Endometrium (tissue), 2 donors: ENCODE data around the gene UGT1A6.

ENCODE experiments used
- FAIRE-seq: peaks from 2 replicates; lab custom pipeline; 2012; peaks lifted over from hg19 to GRCh38; lab: Jason Lieb, UNC
- donor health status: control.
- donor health status: control.

UGT1A6 gene

DNA sequence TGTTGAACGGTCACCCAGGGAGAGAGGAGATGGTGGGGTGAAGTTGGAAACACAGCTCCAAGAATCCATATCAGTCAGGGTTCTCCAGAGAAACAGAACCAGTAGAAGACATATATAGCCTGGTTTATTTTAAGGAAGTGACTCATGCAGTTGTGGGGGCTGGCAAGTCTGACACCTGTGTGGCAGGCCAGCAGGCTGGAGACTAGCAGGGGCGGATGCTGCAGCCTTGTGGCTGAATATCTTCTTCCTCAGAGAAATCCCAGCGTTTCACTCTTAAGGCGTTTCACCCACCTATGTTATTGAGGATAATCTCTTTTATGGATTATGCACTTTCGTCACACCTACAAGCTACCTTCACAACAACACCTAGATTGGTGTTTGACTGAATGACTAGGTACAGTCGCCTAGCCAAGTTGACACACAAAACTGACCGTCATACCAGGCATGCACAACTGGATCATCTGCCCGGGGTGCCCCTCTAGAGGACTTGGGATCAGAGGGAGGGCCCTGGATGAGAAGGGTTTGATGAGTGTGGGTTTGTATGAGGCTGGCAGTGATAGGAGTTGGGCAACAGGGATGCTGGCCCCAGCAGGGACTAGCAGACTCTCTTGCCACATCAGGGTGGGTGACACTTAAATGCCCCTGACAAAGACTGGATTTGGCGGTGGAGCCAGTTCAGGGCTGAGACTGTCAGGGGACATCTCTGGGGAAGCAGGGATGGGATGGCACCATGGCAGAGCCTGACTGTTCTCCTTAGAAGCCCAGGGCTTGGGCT is 108.9 kb downstream of the UGT1A6 start:
- no peak for FAIRE-seq

- FAIRE-seq: no peak
These were observed 109.6 kb downstream of the UGT1A6 start for GRCh38 chr2:233802132-233802815.

- no peak for FAIRE-seq
These were observed 110.7 kb downstream of the UGT1A6 start for GRCh38 chr2:233803292-233803911.

DNA sequence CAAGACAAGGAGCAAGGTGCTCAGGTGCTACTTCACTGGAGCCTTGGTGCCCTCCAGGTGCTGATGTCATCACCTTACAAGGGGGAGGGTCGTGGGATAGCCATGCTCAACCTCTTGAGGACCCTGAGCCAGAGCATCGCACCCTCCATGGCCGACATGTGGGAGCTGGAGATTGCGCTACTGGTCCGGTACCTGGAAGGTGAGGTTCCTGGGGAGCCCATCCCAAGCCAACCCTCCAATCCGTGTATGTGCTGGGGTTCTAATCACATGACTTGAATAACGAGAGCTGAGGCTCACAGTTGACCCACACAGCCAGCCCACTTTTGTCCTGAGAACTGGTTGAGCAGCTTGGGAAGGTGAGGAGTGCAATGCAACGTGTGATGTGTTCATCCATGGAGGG is 111.3 kb downstream of the UGT1A6 start:
- FAIRE-seq: no peak

GRCh38 chr2:233807215-233807865 is 114.7 kb downstream of the UGT1A6 start:
- FAIRE-seq: no peak

GRCh38 chr2:233807966-233808935 is 115.6 kb downstream of the UGT1A6 start:
- no peak for FAIRE-seq

DNA sequence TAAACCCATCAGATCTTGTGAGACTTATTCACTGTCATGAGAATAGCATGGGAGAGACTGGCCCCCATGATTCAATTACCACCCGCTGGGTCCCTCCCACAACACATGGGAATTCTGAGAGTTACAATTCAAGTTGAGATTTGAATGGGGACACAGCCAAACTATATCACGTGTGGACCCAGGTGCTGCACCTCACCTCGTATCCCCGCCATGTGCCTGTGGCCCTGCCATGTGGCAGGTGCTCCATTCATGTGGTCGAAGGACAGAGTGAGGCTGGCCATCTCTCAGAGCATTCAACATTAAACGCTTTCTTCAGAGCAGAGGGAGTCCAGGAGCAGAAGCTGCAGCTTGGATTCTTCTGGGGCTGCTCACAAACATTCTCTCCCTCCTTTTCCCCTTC is 117.7 kb downstream of the UGT1A6 start:
- no peak for FAIRE-seq

GRCh38 chr2:233811087-233811486 is 118.4 kb downstream of the UGT1A6 start:
- no peak for FAIRE-seq

DNA sequence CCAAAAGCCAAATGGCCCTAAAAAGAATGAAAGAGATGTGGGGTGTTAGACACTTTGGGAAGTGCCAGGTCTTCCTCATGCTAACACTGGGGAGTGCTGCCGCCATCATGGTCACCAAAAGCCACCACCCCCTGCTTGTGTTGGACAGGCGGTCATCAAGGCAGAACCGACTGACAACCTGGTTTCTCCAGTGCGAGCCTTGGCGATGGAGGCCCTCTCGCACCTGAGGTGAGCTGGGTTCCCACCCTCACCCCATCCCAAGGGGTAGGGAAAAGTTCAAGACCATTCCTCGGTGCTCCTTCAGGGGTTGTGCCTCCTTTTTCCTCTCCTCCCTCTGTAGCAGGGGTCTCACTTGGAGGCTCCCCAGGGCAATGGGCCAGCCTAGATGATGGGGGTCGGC is 119.0 kb downstream of the UGT1A6 start:
- FAIRE-seq: no peak

GRCh38 chr2:233813236-233814055 is 120.8 kb downstream of the UGT1A6 start:
- FAIRE-seq: no peak

- no peak for FAIRE-seq
These were observed 121.6 kb downstream of the UGT1A6 start for GRCh38 chr2:233814056-233814835.

GRCh38 chr2:233815861-233816260 is 123.2 kb downstream of the UGT1A6 start:
- no peak for FAIRE-seq

DNA sequence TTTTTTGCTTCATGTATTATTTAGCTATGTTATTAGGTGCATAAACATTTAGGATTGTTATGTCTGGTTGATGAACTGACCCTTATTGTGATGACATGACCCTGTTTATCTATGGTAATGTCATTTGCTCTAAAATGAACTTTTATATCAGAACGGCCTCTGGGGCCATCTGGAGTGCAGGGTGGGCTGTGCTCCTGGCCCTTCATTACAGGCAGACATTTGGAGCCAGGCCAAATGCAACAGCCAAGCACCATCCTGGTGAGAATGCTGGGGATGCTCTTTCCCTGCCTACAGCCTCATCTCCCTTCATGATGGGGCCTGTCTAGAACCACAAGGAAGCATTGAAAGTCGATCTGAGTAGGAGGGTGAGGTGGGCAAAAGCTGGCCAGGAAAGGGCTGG is 123.6 kb downstream of the UGT1A6 start:
- FAIRE-seq: no peak

DNA sequence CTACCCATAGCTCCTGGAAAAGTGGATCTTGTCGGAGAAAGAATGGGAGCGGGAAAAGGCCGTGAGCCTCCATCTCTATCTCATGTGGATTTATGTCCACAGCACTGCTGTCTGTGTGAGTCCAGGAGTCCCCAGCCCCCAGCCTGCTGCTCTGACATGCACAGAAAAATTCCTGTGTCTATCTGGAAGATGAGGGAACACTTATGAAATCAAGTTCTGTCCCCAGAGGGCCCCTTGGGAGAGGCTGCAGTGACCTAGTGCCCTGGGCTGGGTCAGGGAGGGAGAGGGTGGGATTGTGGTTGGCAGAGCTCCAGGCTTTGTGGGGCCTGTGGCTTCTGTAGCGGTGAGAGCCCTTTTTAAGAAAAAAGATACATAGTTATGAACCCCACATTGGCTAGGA is 124.1 kb downstream of the UGT1A6 start:
- FAIRE-seq: no peak

DNA sequence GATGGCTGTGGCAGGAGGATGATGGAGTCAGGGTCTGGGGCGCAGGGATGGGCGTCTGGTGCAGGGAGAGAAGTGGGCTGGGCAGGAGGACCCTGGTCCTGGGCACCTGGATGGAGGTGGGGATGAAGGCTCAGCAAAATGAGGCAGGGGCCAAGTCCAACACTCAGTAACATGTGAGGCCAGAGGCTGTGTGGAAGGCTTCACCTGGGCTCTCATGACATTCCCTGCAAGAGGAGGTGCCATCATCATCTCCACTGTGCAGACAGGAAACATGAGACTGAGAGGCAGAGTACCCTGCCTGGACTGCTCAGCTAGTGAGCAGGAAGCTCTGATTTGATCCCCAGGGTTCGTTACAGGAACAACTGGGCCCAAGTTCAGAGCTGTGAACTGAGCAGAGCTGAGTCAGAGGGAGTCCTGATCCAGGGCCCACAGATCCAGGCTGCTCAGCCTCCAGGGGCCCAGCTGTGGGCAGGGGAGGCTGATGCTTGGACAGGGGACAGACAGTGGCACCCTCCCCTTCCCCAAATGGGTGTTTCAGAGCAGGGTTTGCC is 124.7 kb downstream of the UGT1A6 start:
- FAIRE-seq: no peak

DNA sequence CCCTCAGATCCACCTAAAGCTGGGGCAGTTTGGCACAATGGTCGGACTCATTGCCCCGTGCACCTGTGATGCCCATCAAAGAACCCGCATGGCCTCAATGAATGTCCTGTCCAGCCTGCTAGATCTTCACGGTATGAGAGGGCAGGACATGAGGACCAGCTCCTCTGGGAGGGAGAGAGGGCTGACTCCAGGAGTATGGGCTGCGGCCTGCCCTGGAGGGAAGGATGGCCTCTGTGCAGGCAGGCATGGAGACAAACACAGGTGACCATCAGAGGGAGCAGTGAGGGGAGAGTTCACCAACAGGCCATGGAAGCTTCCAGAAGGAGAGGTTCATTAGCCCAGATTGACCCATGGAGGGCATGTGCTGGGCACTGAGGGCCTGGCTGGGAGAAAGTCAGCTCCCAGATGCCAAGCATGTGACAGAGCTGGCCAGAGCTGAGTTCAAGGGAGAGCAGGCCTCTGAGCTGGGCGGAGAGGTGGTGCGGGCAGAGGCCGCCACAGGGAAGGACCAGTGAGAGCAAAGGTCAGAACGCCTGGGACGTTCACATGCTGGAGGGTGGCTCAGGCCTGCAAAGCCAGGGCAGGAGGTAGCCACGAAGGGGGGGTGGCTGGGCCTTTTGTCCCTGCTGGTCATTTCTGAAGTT is 125.4 kb downstream of the UGT1A6 start:
- no peak for FAIRE-seq

DNA sequence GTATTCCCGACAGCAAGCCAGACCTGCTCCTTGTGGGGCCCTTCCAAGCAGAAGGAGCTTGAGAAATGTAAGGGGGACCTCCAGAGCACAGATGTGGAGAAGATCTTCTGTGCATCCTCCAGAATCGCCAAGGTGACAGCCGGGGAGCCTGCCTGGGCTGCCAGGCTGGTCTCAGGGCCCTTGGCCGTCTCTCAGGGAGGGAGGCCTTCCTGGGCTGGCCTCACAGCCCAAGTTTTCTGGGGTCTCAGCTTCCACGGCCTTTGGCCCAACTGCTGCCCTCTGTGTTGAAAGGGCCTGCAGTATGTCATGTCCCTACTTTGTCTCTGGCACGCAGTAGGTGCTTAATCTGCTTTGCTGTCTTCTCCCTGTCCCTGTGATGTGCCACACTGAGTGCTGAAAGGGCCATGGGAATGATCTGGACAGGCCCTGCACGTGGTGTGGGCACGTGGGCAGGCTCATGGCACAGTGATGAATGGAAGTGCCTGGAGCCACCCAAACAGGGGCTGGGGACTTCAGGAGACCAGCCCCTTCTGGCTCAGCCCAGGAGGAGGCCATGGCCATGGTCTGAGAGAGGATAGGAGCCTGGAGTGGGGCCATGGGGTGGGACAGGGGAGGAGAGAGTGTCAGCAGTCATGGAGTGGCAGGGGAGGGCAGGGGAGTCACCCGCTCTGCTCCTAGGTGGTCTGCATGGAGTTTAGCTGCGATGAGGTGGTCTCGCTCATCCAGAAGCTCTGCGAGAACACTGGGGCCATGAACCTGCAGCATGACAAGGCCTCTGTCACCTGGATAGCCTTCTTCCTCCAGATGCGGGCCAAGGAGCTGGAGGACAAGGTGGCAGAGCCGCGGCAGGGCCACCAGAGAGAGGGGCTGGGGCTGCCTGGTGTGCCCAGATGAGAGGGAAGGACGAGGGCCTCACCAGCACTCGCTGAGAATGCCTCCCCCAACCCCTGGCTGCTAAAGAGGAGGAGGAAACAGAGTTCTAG is 126.2 kb downstream of the UGT1A6 start:
- no peak for FAIRE-seq
